ENCODE measurements around the gene CELF4.

GRCh38 chr18:37509600-37509999 lies 56.0 kb downstream of the CELF4 start:
- TF ChIP-seq CTCF (IDR thresholded peaks at IDR 0.05; ENCODE audit: low read depth, low read length, poor library complexity, severe bottlenecking) (no peak), EZH2phosphoT487 (IDR thresholded peaks at IDR 0.05; ENCODE audit: borderline replicate concordance, low read length) (no peak)
